ENCODE measurements around the gene PMM2.

- TF ChIP-seq POLR2AphosphoS5 (IDR thresholded peaks at IDR 0.05; ENCODE audit: borderline replicate concordance, low read depth, low read length) = no peak
- no peak for TF ChIP-seq EZH2 (IDR thresholded peaks at IDR 0.05)
Observed at GRCh38 chr16:8814095-8814806, 16.6 kb downstream of the PMM2 start.

Measured in SK-N-MC (cell line).